GM12878 (cell line): ENCODE measurements around the gene GEMIN7. TPM values are rescaled to one million over a fixed set of nuclear protein-coding genes. Genes with fewer than 3 reads are reported as not detected.

Source experiments
- ATAC-seq: fragments of 200-7000 bp; cut with Tn5 transposase; 3 replicates; pipeline ENCODE4 v1.9.1; 2020; ENCODE audit warnings: mild to moderate bottlenecking, moderate library complexity
- BruUV-seq: library from RNA; stranded (reverse); fragments of 400-500 nt; replicated peaks from 2 replicates; lab custom pipeline; 2021; lab: Mats Ljungman, UMichigan
- CTCF ChIA-PET: fragments of 300-600 bp; sonication (Branson Sonifier 250); formaldehyde crosslinking; extraction: SDS; loops from one replicate; lab custom pipeline; 2021; ENCODE audit warnings: inconsistent platforms; lab: Yijun Ruan, JAX
- POLR2A ChIA-PET: fragments of 350-600 bp; formaldehyde crosslinking; extraction: SDS; loops from one replicate; lab custom pipeline; 2021; ENCODE audit warnings: inconsistent platforms; lab: Charles Lee
- RAD21 ChIA-PET: fragments of 300-600 bp; sonication (Branson Sonifier 250); formaldehyde crosslinking; loops from one replicate; lab custom pipeline; 2023; ENCODE audit warnings: antibody characterized with exemption; ENCODE audit not compliant: unreplicated experiment; lab: Charles Lee
- SMC1A ChIA-PET: fragments of 300-600 bp; sonication (Branson Sonifier 250); formaldehyde crosslinking; loops from one replicate; lab custom pipeline; 2023; ENCODE audit not compliant: unreplicated experiment, uncharacterized antibody; lab: Charles Lee
- DNase-seq: peaks from one replicate; pipeline ENCODE4 v3.0.0-alpha.2; 2011; ENCODE audit warnings: low read depth, low spot score
- FAIRE-seq: peaks from 3 replicates; lab custom pipeline; 2011; peaks lifted over from hg19 to GRCh38; lab: Jason Lieb, UNC
- H2AFZ ChIP-seq: 2 replicates; pipeline ENCODE4 v1.6.0; 2011; ENCODE audit warnings: low read depth, low read length, control low read depth; ENCODE audit not compliant: control insufficient read depth
- H3K27ac ChIP-seq: 2 replicates; pipeline ENCODE4 v1.5.1; 2011; ENCODE audit warnings: control low read depth; ENCODE audit not compliant: control insufficient read depth, insufficient read depth
- H3K27me3 ChIP-seq, 2 experiments: replicated peaks in 1 of 2; 2 replicates each; pipeline versions ENCODE4 v1.6.0 to v1.6.1; 2011; ENCODE audit warnings: low read length in 1 of 2; ENCODE audit not compliant: control insufficient read depth in 2 of 2, insufficient read depth in 2 of 2
- H3K36me3 ChIP-seq, 2 experiments: 2 replicates each; pipeline ENCODE4 v1.5.1; 2011; ENCODE audit warnings: low read length in 1 of 2; ENCODE audit not compliant: control insufficient read depth in 2 of 2, insufficient read depth in 2 of 2
- H3K4me1 ChIP-seq: 2 replicates; pipeline ENCODE4 v1.6.1; 2011; ENCODE audit warnings: mild to moderate bottlenecking, low read length, moderate library complexity, mixed read lengths; ENCODE audit not compliant: control insufficient read depth, insufficient read depth
- H3K4me2 ChIP-seq: 2 replicates; pipeline ENCODE4 v1.6.0; 2011; ENCODE audit warnings: control low read depth; ENCODE audit not compliant: control insufficient read depth, insufficient read depth
- H3K4me3 ChIP-seq: fragments of 200-600 bp; sonication (generic); 2 replicates; pipeline ENCODE4 v1.5.1; 2016
- H3K79me2 ChIP-seq: 2 replicates; pipeline ENCODE4 v1.6.0; 2011; ENCODE audit warnings: low read length; ENCODE audit not compliant: control insufficient read depth, insufficient read depth
- H3K9ac ChIP-seq: 2 replicates; pipeline ENCODE4 v1.8.0; 2011; ENCODE audit warnings: low read length, control low read depth, mixed read lengths; ENCODE audit not compliant: control insufficient read depth, insufficient read depth
- H3K9me3 ChIP-seq: replicated peaks from 3 replicates; pipeline ENCODE4 v1.5.1; 2011; ENCODE audit warnings: mild to moderate bottlenecking, low read length; ENCODE audit not compliant: control insufficient read depth, insufficient read depth
- H4K20me1 ChIP-seq: 2 replicates; pipeline ENCODE4 v1.6.0; 2011; ENCODE audit not compliant: control insufficient read depth, insufficient read depth
- BCLAF1 ChIP-seq: fragments of 450-650 bp; IDR thresholded peaks from 2 replicates; pipeline ENCODE4 v1.6.1; 2017; ENCODE audit warnings: antibody characterized with exemption, mild to moderate bottlenecking, moderate library complexity
- BRCA1 ChIP-seq: IDR thresholded peaks from 2 replicates; pipeline ENCODE4 v1.6.1; 2011; ENCODE audit warnings: low read depth, low read length, improper control_type of control experiment
- CREB1 ChIP-seq: IDR thresholded peaks from 2 replicates; pipeline ENCODE4 v1.6.1; 2012; ENCODE audit warnings: low read depth, mild to moderate bottlenecking, inconsistent platforms
- FOS ChIP-seq: IDR thresholded peaks from 3 replicates; pipeline ENCODE4 v1.6.1; 2011; ENCODE audit warnings: borderline replicate concordance; ENCODE audit not compliant: insufficient read length; ENCODE audit errors: extremely low read depth
- HSF1 ChIP-seq: fragments of 150-350 bp; IDR thresholded peaks from 2 replicates; pipeline ENCODE4 v1.6.1; 2014; ENCODE audit warnings: mild to moderate bottlenecking, low read depth, low read length
- POLR2AphosphoS2 ChIP-seq: IDR thresholded peaks from 2 replicates; pipeline ENCODE4 v1.6.1; 2011; ENCODE audit warnings: low read depth, mild to moderate bottlenecking, low read length, improper control_type of control experiment, moderate library complexity
- TCF3 ChIP-seq: IDR thresholded peaks from 2 replicates; pipeline ENCODE4 v1.6.1; 2012; ENCODE audit warnings: low read depth, mild to moderate bottlenecking, low read length, borderline replicate concordance; ENCODE audit not compliant: insufficient read depth
- ZBTB11 ChIP-seq: fragments of 450-650 bp; formaldehyde crosslinking; IDR thresholded peaks from 2 replicates; pipeline ENCODE4 v1.5.0; 2022; ENCODE audit warnings: mild to moderate bottlenecking, missing genetic modification characterization
- ZNF274 ChIP-seq: IDR thresholded peaks from one replicate; pipeline ENCODE4 v1.8.0; 2011; ENCODE audit not compliant: insufficient read length, insufficient read depth
- WGBS: methylation state at CpG from one replicate; pipeline ENCODE4 v1.1.6; 2016; ENCODE audit warnings: low lambda C conversion rate; ENCODE audit not compliant: insufficient replicate concordance, insufficient coverage; ENCODE audit errors: missing lambda C conversion rate; 5-methylcytosine and 5-hydroxymethylcytosine counted together
- in situ Hi-C: fragments of 300-500 bp; cut with MboI; formaldehyde crosslinking; loops from 9 replicates; pipeline ENCODE4 v1.14.3; 2018; ENCODE audit warnings: mixed read lengths
- intact Hi-C: fragments of 100-400 bp; cut with micrococcal nuclease; formaldehyde crosslinking; loops from one replicate; pipeline ENCODE4 v1.14.2; 2022; ENCODE audit not compliant: unreplicated experiment
- polyA plus RNA-seq, 11 experiments: library from polyadenylated mRNA; depleted of rRNA in 4 of 11; unstranded in 6 of 11; stranded (reverse) in 5 of 11; fragments of >200 nt; fragmentation: Nextera tagmentation in 4 of 11; fragmentation: Illumina TruSeq in 1 of 11; extraction: Ambion mirVana in 4 of 11; extraction: Trizol in 1 of 11; gene quantifications; 1 replicate in 1 of 11; 2 replicates in 10 of 11; pipeline versions ENCODE4 v1.2.1 to v1.2.3, GENCODE V29; 2011 to 2016; ENCODE audit warnings: inconsistent platforms in 2 of 11, missing spikeins in 2 of 11, low read depth in 1 of 11
- total RNA-seq, 4 experiments: library from RNA; depleted of rRNA in 3 of 4; stranded (reverse); fragments of >200 nt in 3 of 4; fragmentation: Illumina TruSeq in 1 of 4; extraction: Trizol in 1 of 4; gene quantifications; 2 replicates each; pipeline versions ENCODE4 v1.2.1 to v1.2.3, GENCODE V29; 2013 to 2021

The GEMIN7 gene
- total and polyA plus RNA-seq, 10 of the 15 experiments (the other 5 are each of a cell fraction or from before 2014, with no cell fraction given) = 21.1 to 76.7 (median 44.9) TPM

GRCh38 chr19:45130236-45130635 lies 51.2 kb downstream of the GEMIN7 start:
- H2AFZ ChIP-seq = no peak overlapping the region
- H3K4me1 ChIP-seq = peaks cover 24% of the 10 kb centered on the region
- CTCF ChIA-PET = interaction anchor here (1.7 kb wide), 1 partner anchor 10 kb away, joined by 6 read pairs; no protein-coding TSS in a partner anchor
- no peak overlapping the region for H3K4me3 ChIP-seq
- in situ Hi-C loops = no loop called here
- TF ChIP-seq POLR2AphosphoS2 (no peak), BRCA1 (no peak), BCLAF1 (no peak), ZBTB11 (CRISPR knock-in tag) (no peak), TCF3 (no peak), HSF1 (no peak), FOS (no peak), CREB1 (no peak), ZNF274 (no peak)
- no peak overlapping the region for H3K9ac ChIP-seq
- H3K27me3 ChIP-seq = no peaks in the 10 kb centered on the region
- SMC1A ChIA-PET = no interaction called here
- no TSS peak for BruUV-seq
- H4K20me1 ChIP-seq = no peaks in the 10 kb centered on the region
- H3K27ac ChIP-seq = no peak overlapping the region
- H3K9me3 ChIP-seq = no peaks in the 10 kb centered on the region
- WGBS = 89% methylated on average over 13 of the region's 13 CpGs
- H3K79me2 ChIP-seq = peaks cover 27% of the 10 kb centered on the region
- FAIRE-seq = no peak
- no peak overlapping the region for H3K4me2 ChIP-seq
- intact Hi-C loops = no loop called here
- RAD21 ChIA-PET = no interaction called here
- no peak for ATAC-seq
- POLR2A ChIA-PET = interaction anchor here (1.4 kb wide), 1 partner anchor 51 kb away, joined by 3 read pairs; the partner anchor contains the start of gene GEMIN7
- peaks cover 3 to 5% of the 10 kb centered on the region in 2 experiments; a peak in 3 of 4 replicates for H3K36me3 ChIP-seq
- DNase-seq = no peak
